GM19455 (cell line): ENCODE results near the gene TTC7B.
A peak's percentile ranks its signal among the peaks of the same experiment; 100 is the strongest.

ENCODE experiments used
- ATAC-seq: cut with Tn5 transposase; IDR thresholded peaks from one replicate; pipeline ENCODE4 v1.9.1; 2021; ENCODE audit not compliant: unreplicated experiment

The TTC7B gene

DNA sequence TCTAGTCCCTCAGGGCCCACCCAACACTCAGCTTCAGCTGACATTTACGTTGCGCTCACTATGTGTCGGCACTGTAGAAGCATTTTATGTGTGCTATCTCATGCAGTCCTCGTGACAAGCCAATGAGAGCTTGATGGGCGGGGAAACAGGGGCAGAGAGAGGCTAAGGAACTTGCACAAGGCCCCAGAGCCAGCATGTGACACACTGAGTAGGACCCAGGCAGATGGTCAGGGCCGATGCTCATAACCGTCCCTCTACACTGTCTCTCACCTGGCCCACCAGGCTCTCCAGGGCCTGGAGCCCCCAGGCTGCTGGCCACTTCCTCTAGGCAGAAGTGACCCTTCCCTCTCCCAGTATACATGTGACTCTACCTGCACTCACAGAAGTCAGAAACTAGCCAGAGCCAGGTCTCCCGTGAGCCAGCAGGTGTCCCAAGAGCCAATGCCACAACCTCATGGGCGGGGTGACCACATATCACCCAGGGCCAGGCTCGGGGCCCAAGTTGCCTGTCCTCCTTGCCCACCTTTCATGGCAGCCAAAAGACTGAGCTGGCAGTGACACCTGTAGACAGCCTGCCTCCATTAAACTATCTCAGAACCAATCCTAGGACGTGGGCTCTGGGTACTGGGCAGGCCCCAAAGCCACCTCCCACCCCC is 38.3 kb downstream of the TTC7B start:
- no peak for ATAC-seq

DNA sequence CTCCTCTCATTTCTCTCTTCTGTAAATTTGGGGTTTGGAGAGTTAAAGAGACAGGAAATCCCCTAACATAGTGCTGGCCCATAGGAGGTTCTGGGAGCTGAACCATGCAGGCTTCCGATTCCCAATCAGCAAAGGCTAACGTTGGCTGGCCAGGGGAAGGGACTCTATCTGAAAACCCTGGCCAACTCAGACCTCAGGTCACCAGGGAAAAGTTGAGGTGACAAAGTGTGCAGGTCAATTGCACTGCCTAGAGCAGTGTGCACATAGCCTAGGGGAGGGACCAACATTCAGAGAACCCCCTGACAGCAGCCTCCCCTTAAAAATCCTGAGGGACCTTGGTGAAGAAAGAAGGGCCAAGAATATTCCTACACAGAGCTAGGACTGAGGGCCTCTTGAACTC is 38.9 kb downstream of the TTC7B start:
- ATAC-seq: no peak

DNA sequence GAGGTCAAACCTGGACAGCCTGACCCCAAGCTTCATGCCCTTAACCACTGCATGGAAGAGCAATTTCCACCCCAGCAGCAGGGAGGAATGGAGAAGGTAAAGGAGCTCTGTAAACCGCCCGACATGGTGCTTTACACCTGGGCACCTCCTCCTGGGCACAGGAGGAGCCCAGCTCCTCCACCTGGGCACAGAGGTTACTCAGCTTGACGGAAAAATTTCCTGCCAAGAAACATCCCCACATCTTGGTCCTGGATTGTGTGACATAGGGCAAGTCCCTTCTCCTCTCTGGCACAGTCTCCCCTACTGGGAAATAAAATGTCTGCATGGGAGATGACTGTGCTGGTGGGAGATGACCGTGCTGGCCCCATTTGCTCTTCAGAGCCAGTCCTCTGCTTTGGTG is 40.8 kb downstream of the TTC7B start:
- no peak for ATAC-seq

DNA sequence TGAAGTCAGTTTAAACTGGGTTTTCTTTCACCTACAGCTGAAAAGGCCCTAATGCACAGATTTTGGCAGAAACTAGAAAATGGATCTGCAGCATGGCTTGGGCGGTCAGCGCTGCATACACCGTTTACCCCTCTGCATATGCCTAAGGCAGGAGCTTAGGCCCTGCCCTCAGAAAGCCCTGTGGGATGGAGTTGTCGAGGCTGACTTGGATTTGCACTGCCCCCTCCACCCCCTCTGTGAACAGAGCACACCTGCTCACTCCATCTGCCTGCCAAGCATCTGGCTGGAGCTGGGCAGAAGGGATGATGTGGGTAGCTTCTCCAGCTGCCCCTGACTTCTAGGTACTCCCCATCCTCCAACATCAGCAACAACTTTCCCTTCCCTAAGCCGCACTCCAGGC is 41.9 kb downstream of the TTC7B start:
- ATAC-seq: no peak

DNA sequence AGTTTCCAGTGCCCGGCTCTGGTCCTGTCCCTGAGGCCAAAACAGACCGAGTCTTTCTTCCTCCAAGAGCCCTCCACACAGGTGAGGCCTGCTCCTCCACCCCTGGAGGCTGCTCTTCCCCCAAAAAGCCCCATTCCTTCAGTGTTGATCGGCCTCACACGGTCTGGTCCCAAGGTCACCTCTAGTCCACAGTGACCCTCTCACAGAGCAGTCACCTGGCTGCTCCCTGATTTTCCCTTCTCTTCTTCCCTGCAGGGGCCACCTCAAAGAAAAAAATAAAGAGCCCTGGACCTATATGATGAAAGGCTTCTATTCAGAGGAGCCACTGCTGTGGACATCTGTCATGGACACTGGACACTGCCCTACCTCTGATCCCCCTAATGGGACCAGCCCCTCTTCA is 42.5 kb downstream of the TTC7B start:
- no peak for ATAC-seq

DNA sequence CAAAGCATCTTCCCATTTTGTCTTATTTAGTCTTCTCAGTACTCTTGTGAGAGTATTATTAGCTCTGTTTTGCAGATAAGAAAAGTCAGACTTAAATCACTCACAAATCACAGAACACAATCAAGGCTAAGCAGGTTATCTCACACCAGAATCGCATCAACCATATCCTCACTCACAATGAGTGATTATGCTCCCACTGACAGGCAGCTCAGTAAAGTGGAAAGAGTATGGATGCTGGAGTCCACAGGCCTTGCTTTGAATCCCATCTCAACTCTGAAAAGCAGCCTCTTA is 43.1 kb downstream of the TTC7B start:
- no peak for ATAC-seq

DNA sequence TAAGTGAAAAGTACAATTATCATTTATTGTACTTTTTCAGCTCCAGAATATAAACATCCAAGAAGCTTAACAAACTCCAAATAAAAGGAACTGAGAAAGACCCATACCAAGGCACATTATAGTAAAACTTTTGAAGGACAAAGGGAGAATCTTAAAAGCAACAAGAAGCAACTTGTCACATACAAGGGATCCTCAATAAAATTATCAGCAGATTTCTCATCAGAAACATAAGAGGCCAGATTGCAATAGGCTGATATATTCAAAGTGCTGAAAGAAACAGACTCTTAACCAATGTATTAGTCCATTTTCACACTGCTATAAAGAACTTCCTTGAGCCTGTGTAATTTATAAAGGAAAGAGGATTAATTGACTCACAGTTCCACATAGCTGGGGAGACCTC is 48.3 kb downstream of the TTC7B start:
- no peak for ATAC-seq

DNA sequence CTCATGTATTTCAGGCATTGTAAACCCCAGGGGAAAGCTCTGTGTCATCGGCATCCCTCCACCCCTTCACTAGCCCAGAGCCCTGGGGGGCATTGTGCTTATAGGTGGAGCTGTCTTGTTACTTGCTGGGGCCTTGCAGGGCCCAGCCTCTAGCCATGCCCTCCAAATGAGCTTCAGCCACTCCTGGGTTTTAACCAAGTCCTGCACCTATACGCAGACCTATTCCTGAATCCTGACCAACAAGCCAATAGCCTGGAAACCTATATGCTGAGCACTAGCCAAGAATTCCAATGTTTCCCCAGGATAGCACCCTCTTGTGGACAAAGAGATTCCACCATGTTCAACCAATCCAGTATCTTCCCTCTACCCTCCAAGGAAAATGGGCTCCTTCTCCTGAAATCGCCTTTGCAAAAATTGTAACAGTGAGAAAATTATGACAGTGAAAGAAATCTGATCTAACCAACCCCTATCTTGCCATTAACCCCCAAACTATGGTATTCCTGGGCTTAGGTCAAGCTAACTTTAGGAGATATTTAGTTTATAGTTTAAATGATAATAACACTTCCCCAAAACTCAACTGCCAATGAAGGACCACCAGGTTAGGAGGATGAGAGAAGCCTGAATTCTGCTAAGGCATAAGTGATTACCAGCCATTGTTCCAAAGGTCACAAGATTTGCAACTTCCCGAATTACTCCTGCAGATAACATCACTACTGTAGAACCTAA is 55.5 kb downstream of the TTC7B start:
- ATAC-seq: no peak

DNA sequence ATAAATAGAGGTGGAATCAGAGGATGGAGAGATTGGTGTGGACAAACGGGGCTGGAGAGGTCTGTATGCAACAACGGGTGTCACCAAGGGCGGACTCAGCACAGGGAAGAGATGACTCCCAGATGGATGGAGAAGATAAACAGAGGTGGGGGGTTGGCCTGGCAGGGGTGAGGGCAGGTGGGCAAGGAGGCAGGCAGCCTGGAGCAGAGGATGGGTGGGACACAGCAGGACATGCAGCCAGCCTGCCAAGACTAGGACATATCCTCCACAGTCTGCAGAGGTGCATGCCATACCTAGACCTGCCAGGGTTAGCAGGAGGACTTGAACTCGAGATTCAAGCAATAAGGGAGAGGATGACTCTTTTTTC is 56.2 kb downstream of the TTC7B start:
- no peak for ATAC-seq

DNA sequence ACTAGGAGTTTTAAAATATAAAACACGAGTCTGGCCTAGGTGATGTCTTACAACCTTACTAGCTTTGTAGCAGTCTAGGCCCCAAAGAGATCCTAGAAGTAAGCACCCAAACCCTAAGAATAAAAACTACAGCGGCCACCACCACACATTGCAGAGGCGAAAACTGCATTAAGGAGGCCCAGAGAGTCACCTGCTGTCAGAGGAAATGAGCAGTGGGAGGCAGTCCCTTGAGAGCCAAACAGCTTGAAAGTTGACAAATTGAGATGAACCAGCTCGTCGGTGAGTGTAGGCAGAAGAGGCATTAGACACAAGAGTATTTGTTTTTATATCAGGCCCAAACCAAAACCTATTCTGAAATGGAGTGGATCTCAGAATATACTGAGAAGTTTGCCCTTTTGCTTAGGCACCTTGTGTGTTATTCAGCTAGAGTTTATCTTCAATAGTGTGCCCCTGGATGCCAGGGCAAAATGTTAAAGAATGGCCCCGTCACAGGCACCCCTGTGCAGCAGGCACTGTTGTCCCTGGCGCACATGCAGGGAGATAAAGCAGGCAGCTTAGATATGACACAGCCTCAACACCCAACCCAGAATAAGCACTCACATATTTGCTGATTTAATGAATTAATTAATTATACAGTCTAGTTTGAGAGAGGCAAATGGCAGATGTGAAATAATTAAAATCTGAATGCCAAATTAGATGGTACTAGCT is 56.7 kb downstream of the TTC7B start:
- ATAC-seq: no peak

DNA sequence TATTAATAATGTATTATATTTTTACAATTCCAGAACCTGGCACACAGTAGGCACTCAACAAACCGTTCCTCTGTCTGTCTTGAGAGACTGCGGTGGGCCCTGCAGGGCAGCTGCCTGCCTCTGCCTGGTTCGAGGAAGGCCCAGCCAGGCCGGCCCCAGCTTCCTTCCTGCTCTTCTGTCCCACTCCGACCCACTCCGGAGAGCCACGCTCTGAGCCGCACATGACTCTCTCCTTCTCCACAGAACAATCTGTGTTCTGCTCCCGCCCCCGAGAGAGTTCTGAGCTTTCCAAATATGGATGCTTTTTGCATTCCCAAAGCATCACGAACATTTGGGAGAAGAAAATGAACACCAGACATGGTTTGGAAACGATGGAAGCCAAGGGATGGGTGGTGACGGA is 57.3 kb downstream of the TTC7B start:
- no peak for ATAC-seq

DNA sequence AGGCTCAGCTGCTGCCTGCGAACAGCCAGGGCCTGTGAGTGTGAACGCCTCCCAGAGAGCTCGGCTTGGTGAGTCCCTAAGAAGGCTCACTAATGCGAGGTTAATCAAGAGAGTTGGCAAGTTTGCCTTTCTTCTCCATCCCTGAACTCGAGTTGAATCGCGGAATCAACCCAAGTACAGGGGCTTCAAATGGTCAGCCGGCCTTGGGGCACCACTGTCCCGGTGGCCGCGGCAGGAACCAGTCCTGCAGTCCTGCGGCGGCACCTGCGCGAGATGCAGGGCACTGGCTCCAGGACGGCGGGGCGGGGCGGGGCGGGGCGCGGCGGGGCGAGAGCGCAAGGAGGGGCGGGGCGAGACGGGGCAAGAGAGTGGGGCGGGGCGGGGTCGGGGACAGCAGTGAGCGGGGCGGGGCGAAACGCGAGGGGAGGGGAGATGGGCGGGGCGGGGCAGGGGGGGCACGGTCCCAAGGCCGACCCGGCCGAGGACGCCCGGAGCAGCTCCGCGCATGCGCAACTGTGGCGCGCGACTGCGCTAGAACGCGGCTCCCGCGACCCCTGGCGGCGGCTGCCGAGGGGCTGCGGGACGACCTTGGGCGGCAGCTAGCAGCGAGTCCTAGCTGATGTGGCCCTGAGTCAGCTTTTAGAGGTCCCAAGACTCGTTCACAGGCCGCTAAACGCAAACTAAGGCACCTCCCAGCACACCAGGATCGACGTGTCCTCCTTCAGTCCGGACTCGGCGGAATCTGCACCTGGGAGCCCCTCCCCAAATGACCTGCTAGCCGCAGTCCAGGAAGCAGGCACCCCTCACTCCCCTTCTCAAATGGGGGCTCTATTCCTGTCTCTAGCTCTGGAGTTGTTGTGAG is 58.0 kb downstream of the TTC7B start:
- peak; percentile 89 for ATAC-seq

DNA sequence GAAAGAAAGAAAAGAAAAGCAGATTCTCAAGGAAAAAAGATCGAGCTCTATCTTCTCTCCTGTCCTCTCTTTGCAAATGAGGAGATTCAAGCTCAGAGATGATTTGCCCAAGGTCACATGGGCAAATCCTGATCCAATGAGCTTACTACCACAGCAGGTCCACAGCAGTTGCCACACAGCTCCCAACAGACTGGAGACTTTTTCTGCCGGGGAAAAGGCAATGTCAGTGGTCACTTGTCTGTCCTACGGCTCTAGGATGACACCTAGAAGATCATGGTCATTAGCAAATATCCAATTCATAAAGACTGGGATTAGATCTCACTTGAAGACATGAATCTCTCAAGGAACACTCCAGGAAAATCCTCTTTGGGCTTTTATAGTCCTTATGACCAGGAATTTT is 58.8 kb downstream of the TTC7B start:
- ATAC-seq: no peak

DNA sequence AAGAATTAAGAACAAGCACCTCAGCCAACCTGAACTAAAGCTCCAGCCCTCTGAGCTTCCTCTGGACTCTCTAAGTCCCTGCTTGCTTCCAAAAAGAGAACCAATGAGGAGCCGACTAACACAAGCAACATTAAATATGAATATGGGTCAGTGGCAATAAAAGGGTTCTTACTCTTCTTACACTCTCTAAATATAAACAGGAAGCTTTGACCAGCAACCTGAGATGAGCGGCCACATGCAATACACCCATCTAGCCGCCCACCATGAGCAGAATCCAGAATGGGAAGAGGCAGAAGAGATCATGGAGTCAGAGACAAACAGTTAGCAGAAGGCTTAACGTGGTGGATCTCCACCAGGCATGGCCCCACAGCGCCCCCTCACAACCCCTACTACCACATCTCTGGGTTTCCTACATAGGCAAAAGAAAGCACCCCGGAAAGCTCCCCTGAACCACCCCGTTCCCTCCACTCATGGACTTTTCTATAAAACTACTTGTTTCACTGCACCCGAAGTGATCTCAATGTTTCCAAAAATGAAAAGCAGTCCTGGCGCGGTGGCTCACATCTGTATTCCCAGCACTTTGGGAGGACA is 59.4 kb downstream of the TTC7B start:
- ATAC-seq: no peak

DNA sequence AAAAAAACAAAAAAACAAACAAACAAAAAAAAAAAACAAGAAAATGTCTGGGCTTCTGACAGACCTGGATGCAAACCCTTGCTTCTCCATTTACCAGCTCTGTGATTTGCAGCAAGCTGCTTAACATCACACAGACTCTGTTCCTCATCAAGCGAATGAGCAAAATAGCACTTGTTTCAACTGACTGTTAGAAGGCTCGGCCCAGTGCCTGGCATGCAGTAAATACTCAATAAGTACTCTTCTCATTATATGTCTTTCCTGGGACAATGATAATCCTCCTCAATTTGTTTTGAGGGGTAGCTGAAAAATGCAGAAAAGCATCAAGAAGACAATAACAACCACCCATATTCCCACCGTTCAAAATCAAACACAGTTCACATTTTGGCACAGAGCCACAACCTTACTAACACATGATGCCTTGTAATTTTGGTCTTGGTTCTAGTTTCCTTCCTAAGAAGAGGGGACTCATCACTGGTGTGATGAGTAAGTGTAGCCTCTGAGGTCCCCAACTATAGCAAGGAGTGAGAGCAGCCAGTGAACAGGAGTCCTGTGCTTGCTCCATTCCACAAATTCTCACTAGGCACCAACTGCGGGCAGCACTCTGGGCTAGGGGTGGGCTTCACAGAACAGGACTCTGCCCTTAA is 60.4 kb downstream of the TTC7B start:
- ATAC-seq: no peak

DNA sequence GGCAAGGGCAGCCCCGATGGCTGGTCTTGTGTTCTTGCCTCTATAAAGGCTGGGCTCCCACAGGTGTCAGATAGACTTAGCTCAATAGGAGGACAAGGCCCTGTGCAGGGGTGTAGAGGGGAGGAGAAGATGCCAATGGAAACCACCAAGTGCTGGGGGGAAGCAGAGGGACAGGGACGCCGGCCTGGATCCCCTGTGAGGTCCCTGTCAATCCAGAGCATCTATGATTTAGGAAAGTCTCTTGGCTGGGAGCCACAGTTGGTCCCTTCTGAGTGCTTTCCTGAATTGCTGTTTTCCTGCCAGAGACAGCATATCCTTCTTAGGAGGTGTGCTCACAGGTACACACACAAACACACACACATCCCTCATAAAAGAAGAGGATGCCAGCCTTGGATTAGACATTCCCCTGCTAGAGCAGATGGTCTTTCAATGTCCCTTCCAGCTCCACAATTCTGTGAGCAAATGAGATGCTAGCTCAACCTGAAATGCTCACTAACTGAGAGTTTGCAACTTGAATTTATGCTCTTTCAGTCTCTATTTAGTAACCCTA is 62.7 kb downstream of the TTC7B start:
- no peak for ATAC-seq

DNA sequence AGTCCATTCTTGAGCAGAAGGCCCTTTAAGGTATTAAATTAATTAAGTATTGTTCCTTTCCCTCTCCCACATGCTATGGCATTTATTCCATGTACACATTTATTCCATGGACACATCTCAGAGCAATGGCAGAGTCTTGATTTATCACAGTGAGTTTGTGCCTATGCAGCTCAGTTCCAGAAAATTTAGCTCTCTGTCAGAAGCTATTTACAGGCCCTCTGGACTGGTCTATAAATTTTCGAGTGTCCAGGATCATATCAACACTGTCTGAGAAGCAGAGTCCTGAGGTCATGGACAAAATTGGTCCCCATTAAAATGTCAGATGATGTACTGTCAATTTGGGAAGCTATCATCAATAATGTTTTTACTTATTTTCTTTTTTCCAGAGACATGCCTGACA is 65.5 kb downstream of the TTC7B start:
- ATAC-seq: no peak

DNA sequence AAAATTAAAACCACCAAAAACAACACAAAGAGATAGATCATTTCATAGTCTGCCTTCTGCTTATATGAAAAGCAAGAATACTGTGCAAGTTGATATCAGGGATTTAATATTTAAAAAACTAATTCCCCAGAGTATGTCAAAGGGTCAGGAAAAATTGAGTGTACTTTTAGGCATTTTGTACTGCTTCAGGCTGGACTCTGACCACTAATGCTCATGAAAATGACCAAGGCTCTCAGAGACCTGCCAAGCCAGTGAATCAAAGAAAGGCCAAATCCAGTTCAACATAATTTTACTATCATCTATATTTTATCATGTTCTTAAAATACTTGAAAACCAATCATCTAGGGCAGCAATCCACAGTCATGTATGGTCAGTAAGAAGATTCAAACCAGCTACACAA is 66.0 kb downstream of the TTC7B start:
- no peak for ATAC-seq

DNA sequence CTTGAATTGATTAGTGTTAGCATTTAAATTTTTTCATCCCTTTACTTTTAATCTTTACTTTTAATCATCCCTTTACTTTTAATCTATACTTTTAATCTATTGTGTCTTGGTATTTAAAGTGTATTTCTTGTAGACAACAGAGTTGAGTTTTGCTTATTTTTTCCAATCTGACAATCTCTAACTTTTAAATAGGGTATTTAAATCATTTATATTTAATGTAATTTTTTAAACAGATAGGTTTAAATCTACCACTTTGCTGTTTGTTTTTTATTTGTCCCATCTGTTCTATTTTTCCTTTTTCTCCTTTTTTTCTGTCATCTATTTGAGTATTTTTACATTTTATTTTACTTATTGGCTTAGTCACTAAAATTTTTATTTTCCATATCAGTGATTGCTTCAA is 68.3 kb downstream of the TTC7B start:
- ATAC-seq: no peak

DNA sequence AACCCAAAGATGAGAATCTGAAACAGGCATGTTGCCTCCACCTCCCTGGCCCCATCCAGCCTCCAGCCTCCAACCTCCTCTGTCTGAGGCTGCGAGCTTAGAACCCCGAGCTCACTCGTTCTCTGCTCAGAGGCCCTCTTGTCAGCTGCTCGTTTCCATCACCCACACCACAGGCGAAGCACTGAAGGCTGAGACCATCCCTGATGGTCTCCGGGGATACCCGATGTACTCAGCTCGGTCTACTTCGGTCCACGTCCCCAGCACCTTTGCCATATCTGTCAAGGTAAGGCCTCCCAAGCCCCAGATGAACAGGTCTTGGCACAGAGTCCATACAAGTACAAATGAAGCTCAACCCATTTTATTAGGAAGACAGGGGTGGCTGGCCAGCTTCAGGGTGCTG is 72.4 kb downstream of the TTC7B start:
- ATAC-seq: no peak

DNA sequence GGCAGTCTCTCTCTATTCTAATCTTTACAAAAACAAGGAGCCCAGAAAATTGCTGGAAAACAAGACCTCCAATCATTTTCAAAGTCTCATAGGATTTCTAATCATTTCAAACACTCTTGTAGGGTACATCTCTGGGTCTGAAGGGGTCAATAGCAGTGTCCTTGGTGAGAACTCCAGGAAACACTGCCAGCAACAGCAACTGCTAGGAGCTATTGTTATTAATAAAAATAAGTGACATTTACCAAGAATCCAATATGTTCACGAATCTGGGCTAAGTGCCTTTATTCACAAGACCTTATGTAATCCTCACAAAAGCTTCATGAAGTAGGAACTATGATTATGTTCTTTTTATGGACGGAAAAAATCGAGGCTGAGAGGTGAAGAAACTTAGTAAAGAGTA is 72.8 kb downstream of the TTC7B start:
- ATAC-seq: no peak
